Activated CD4-positive, CD25-positive, alpha-beta regulatory T cell (primary cell): ENCODE measurements around the gene FBLN2.

Source experiments
- DNase-seq, 4 experiments: peaks; one replicate each; lab custom pipeline; 2025; lab: John Stamatoyannopoulos, UW

The FBLN2 gene

GRCh38 chr3:13582366-13583250 is 33.7 kb downstream of the FBLN2 start:
- DNase-seq: no peak

- DNase-seq: no peak
Observed at GRCh38 chr3:13583251-13584180, 34.6 kb downstream of the FBLN2 start.

- DNase-seq: no peak
Observed at GRCh38 chr3:13584427-13584891, 35.5 kb downstream of the FBLN2 start.

GRCh38 chr3:13584901-13585300 is 36.0 kb downstream of the FBLN2 start:
- no peak for DNase-seq

- no peak for DNase-seq
Observed at GRCh38 chr3:13587442-13587841, 38.5 kb downstream of the FBLN2 start.

GRCh38 chr3:13588221-13588701 is 39.3 kb downstream of the FBLN2 start:
- no peak for DNase-seq

GRCh38 chr3:13588993-13589392 is 40.1 kb downstream of the FBLN2 start:
- DNase-seq: no peak

GRCh38 chr3:13590841-13591520 is 42.1 kb downstream of the FBLN2 start:
- no peak for DNase-seq

- no peak for DNase-seq
Observed at GRCh38 chr3:13593615-13594014, 44.7 kb downstream of the FBLN2 start.

GRCh38 chr3:13594146-13594545 is 45.2 kb downstream of the FBLN2 start:
- DNase-seq: no peak

GRCh38 chr3:13594991-13595421 is 46.1 kb downstream of the FBLN2 start:
- no peak for DNase-seq

- no peak for DNase-seq
Observed at GRCh38 chr3:13595485-13595884, 46.6 kb downstream of the FBLN2 start.

GRCh38 chr3:13596426-13597205 is 47.7 kb downstream of the FBLN2 start:
- no peak for DNase-seq

- no peak for DNase-seq
Observed at GRCh38 chr3:13597661-13598060, 48.7 kb downstream of the FBLN2 start.

GRCh38 chr3:13598201-13598600 is 49.3 kb downstream of the FBLN2 start:
- no peak for DNase-seq

GRCh38 chr3:13598926-13599886 is 50.3 kb downstream of the FBLN2 start:
- DNase-seq: no peak

GRCh38 chr3:13599887-13600450 is 51.0 kb downstream of the FBLN2 start:
- no peak for DNase-seq

- no peak for DNase-seq
Observed at GRCh38 chr3:13600950-13601691, 52.2 kb downstream of the FBLN2 start.

GRCh38 chr3:13601692-13602080 is 52.8 kb downstream of the FBLN2 start:
- no peak for DNase-seq
